GM20431 (cell line): ENCODE data around the gene PNPLA8.

Source experiments
- in situ Hi-C: fragments of 300-500 bp; cut with MseI, MboI; formaldehyde crosslinking; loops from one replicate; pipeline ENCODE4 v1.15.0; 2020; ENCODE audit warnings: low sequenced_read_pairs; ENCODE audit not compliant: unreplicated experiment

The PNPLA8 gene

GRCh38 chr7:108451296-108451848 is 74.6 kb downstream of the PNPLA8 start:
- in situ Hi-C loops: loop anchor here (25.0 kb wide), 1 partner anchor 264 kb away; no protein-coding TSS in a partner anchor

- in situ Hi-C loops: loop anchor here (25.0 kb wide), 1 partner anchor 263 kb away; no protein-coding TSS in a partner anchor
Observed at GRCh38 chr7:108450160-108450559, 75.8 kb downstream of the PNPLA8 start.

GRCh38 chr7:108449521-108449920 is 76.4 kb downstream of the PNPLA8 start:
- in situ Hi-C loops: no loop called here

- in situ Hi-C loops: no loop called here
Observed at GRCh38 chr7:108448584-108449505, 77.1 kb downstream of the PNPLA8 start.

- in situ Hi-C loops: no loop called here
Observed at GRCh38 chr7:108442039-108442568, 83.8 kb downstream of the PNPLA8 start.

- in situ Hi-C loops: no loop called here
Observed at GRCh38 chr7:108441392-108441955, 84.5 kb downstream of the PNPLA8 start.

- in situ Hi-C loops: no loop called here
Observed at GRCh38 chr7:108440613-108441012, 85.3 kb downstream of the PNPLA8 start.

GRCh38 chr7:108436906-108437305 is 89.0 kb downstream of the PNPLA8 start:
- in situ Hi-C loops: no loop called here

GRCh38 chr7:108434010-108434409 is 91.9 kb downstream of the PNPLA8 start:
- in situ Hi-C loops: no loop called here

- in situ Hi-C loops: no loop called here
Observed at GRCh38 chr7:108431099-108431498, 94.8 kb downstream of the PNPLA8 start.

- in situ Hi-C loops: no loop called here
Observed at GRCh38 chr7:108430664-108431063, 95.3 kb downstream of the PNPLA8 start.

- in situ Hi-C loops: no loop called here
Observed at GRCh38 chr7:108427766-108428165, 98.2 kb downstream of the PNPLA8 start.

GRCh38 chr7:108425714-108426275 is 100.1 kb downstream of the PNPLA8 start:
- in situ Hi-C loops: no loop called here

- in situ Hi-C loops: no loop called here
Observed at GRCh38 chr7:108424013-108424412, 101.9 kb downstream of the PNPLA8 start.

GRCh38 chr7:108423089-108423989 is 102.6 kb downstream of the PNPLA8 start:
- in situ Hi-C loops: no loop called here

GRCh38 chr7:108421720-108422331 is 104.1 kb downstream of the PNPLA8 start:
- in situ Hi-C loops: no loop called here
